HL-60 (cell line): Measurements from ENCODE around the gene KLHL26.

Experiments used
- GABPA ChIP-seq: IDR thresholded peaks from 2 replicates; pipeline ENCODE4 v1.6.1; 2012; ENCODE audit warnings: low read depth
- POLR2AphosphoS5 ChIP-seq: IDR thresholded peaks from 2 replicates; pipeline ENCODE4 v1.6.1; 2012; ENCODE audit warnings: low read depth
- TF ChIP-seq, protein P1 (sequence below): IDR thresholded peaks from one replicate; pipeline ENCODE4 v1.5.1; 2011; ENCODE audit warnings: low read length, control low read depth, inconsistent platforms; ENCODE audit not compliant: insufficient read depth
- TF ChIP-seq, protein P2 (sequence below): IDR thresholded peaks from 2 replicates; pipeline ENCODE4 v1.6.1; 2012; ENCODE audit warnings: low read depth; ENCODE audit not compliant: insufficient replicate concordance

DNA sequence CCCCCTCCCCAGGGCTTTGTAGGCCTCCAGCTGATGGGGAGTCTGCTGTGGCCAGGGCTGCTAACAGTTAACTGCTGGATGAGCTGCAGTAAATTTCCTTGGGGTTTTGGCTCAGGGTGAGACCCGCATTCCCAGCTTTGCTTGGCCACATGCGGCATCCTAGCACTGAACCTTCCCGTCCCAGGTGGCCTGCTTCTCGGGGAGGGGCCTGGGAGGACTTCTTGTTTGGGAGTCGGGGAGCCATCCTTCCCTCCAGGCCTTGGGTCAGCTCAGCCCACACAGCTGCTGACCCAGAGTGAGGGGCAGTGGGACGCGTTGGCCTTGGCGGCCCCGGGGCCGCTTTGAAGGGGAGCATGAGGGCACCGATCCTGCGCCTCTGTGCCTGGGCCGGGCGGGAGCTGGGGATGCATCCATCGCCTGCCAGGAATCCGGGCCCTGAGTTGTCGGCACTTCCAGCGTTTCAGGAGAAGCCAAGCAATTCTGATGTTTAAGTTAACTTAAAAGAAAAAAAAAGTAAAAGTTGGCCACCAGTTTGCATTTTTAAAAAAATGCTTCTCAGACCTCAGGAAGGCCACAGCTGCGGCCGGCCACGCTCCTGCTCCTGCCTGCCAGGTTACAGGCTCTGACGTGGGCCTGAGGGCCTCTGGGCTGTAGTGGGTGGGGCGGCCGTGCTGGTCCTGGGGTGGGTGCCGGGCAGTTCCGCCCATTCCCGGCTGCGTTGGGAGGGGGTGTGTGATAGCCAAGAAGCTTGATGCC lies 74.3 kb downstream of the KLHL26 start:
- TF ChIP-seq, protein P1, sequence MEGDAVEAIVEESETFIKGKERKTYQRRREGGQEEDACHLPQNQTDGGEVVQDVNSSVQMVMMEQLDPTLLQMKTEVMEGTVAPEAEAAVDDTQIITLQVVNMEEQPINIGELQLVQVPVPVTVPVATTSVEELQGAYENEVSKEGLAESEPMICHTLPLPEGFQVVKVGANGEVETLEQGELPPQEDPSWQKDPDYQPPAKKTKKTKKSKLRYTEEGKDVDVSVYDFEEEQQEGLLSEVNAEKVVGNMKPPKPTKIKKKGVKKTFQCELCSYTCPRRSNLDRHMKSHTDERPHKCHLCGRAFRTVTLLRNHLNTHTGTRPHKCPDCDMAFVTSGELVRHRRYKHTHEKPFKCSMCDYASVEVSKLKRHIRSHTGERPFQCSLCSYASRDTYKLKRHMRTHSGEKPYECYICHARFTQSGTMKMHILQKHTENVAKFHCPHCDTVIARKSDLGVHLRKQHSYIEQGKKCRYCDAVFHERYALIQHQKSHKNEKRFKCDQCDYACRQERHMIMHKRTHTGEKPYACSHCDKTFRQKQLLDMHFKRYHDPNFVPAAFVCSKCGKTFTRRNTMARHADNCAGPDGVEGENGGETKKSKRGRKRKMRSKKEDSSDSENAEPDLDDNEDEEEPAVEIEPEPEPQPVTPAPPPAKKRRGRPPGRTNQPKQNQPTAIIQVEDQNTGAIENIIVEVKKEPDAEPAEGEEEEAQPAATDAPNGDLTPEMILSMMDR = no peak
- TF ChIP-seq GABPA (no peak), POLR2AphosphoS5 (no peak)
- TF ChIP-seq, protein P2, sequence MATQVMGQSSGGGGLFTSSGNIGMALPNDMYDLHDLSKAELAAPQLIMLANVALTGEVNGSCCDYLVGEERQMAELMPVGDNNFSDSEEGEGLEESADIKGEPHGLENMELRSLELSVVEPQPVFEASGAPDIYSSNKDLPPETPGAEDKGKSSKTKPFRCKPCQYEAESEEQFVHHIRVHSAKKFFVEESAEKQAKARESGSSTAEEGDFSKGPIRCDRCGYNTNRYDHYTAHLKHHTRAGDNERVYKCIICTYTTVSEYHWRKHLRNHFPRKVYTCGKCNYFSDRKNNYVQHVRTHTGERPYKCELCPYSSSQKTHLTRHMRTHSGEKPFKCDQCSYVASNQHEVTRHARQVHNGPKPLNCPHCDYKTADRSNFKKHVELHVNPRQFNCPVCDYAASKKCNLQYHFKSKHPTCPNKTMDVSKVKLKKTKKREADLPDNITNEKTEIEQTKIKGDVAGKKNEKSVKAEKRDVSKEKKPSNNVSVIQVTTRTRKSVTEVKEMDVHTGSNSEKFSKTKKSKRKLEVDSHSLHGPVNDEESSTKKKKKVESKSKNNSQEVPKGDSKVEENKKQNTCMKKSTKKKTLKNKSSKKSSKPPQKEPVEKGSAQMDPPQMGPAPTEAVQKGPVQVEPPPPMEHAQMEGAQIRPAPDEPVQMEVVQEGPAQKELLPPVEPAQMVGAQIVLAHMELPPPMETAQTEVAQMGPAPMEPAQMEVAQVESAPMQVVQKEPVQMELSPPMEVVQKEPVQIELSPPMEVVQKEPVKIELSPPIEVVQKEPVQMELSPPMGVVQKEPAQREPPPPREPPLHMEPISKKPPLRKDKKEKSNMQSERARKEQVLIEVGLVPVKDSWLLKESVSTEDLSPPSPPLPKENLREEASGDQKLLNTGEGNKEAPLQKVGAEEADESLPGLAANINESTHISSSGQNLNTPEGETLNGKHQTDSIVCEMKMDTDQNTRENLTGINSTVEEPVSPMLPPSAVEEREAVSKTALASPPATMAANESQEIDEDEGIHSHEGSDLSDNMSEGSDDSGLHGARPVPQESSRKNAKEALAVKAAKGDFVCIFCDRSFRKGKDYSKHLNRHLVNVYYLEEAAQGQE = no peak
